ENCODE data around the gene GRB10.

GRB10 gene

GRCh38 chr7:50653126-50653864 is 129.4 kb downstream of the GRB10 start:
- TF ChIP-seq PATZ1 (CRISPR knock-in tag; IDR thresholded peaks at IDR 0.05; ENCODE audit: borderline replicate concordance) (no peak), ZNF565 (CRISPR knock-in tag; conservative IDR thresholded peaks at IDR 0.05; ENCODE audit: low read depth) (no peak), TCF4 (CRISPR knock-in tag; IDR thresholded peaks at IDR 0.05; ENCODE audit: borderline replicate concordance) (no peak), ZNF70 (CRISPR knock-in tag; IDR thresholded peaks at IDR 0.05) (no peak), ARNTL (CRISPR knock-in tag; IDR thresholded peaks at IDR 0.05; ENCODE audit: borderline replicate concordance, low read depth) (no peak), ZFP3 (CRISPR knock-in tag; IDR thresholded peaks at IDR 0.05) (no peak), ZNF8 (CRISPR knock-in tag; IDR thresholded peaks at IDR 0.05) (no peak), GLIS3 (CRISPR knock-in tag; IDR thresholded peaks at IDR 0.05) (no peak), ZFP30 (CRISPR knock-in tag; IDR thresholded peaks at IDR 0.05) (no peak), ESRRG (CRISPR knock-in tag; IDR thresholded peaks at IDR 0.05) (no peak), OSR1 (CRISPR knock-in tag; IDR thresholded peaks at IDR 0.05) (no peak), CSRNP3 (CRISPR knock-in tag; IDR thresholded peaks at IDR 0.05) (no peak), POU6F1 (CRISPR knock-in tag; IDR thresholded peaks at IDR 0.05; ENCODE audit: borderline replicate concordance, low read depth) (no peak), CREB5 (CRISPR knock-in tag; IDR thresholded peaks at IDR 0.05; ENCODE audit: low read depth) (no peak), TOX (CRISPR knock-in tag; IDR thresholded peaks at IDR 0.05; ENCODE audit: borderline replicate concordance) (no peak), SNAI2 (CRISPR knock-in tag; IDR thresholded peaks at IDR 0.05) (no peak)
- ATAC-seq: no peak

GRCh38 chr7:50652400-50653125 is 130.1 kb downstream of the GRB10 start:
- ATAC-seq: no peak
- TF ChIP-seq PPARA (CRISPR knock-in tag; IDR thresholded peaks at IDR 0.05; ENCODE audit: borderline replicate concordance) (no peak), ZNF8 (CRISPR knock-in tag; IDR thresholded peaks at IDR 0.05) (no peak), CREB5 (CRISPR knock-in tag; IDR thresholded peaks at IDR 0.05; ENCODE audit: low read depth) (no peak), ZNF565 (CRISPR knock-in tag; conservative IDR thresholded peaks at IDR 0.05; ENCODE audit: low read depth) (no peak), SNAI2 (CRISPR knock-in tag; IDR thresholded peaks at IDR 0.05) (no peak), ESRRG (CRISPR knock-in tag; IDR thresholded peaks at IDR 0.05) (no peak), ISL1 (CRISPR knock-in tag; IDR thresholded peaks at IDR 0.05) (no peak)

- TF ChIP-seq OSR1 (CRISPR knock-in tag; IDR thresholded peaks at IDR 0.05): no peak
- TF ChIP-seq ZNF70 (CRISPR knock-in tag; IDR thresholded peaks at IDR 0.05): no peak
- TF ChIP-seq TCF4 (CRISPR knock-in tag; IDR thresholded peaks at IDR 0.05; ENCODE audit: borderline replicate concordance): no peak
- no peak for TF ChIP-seq CREB5 (CRISPR knock-in tag; IDR thresholded peaks at IDR 0.05; ENCODE audit: low read depth)
- no peak for TF ChIP-seq ISL1 (CRISPR knock-in tag; IDR thresholded peaks at IDR 0.05)
- no peak for TF ChIP-seq PATZ1 (CRISPR knock-in tag; IDR thresholded peaks at IDR 0.05; ENCODE audit: borderline replicate concordance)
- TF ChIP-seq BACH2 (CRISPR knock-in tag; IDR thresholded peaks at IDR 0.05; ENCODE audit: borderline replicate concordance): no peak
- no peak for ATAC-seq
These were observed 131.3 kb downstream of the GRB10 start for GRCh38 chr7:50651271-50651989.
